H9 (cell line): ENCODE measurements around the gene SIRT7. TPM values are rescaled to one million over a fixed set of nuclear protein-coding genes. Genes with fewer than 3 reads are reported as not detected.

Experiments
- DNase-seq: peaks from one replicate; pipeline ENCODE4 v3.0.0-alpha.2; 2017
- H2AFZ ChIP-seq: one replicate; pipeline ENCODE4 v1.6.1; 2013; ENCODE audit warnings: mild to moderate bottlenecking, low read length, control low read depth, moderate library complexity
- H2AK5ac ChIP-seq: 2 replicates; pipeline ENCODE4 v1.6.1; 2013; ENCODE audit warnings: low read length, control low read depth, mixed read lengths; ENCODE audit not compliant: insufficient read length
- H2BK120ac ChIP-seq: one replicate; pipeline ENCODE4 v1.6.1; 2013; ENCODE audit warnings: low read depth, mild to moderate bottlenecking, low read length, control low read depth, inconsistent platforms; ENCODE audit not compliant: poor library complexity, severe bottlenecking
- H2BK12ac ChIP-seq: 2 replicates; pipeline ENCODE4 v1.6.1; 2013; ENCODE audit warnings: low read length, control low read depth, mixed read lengths, low read depth; ENCODE audit not compliant: insufficient read length
- H2BK15ac ChIP-seq: 2 replicates; pipeline ENCODE4 v1.6.1; 2013; ENCODE audit warnings: low read depth, low read length, control low read depth
- H2BK20ac ChIP-seq: one replicate; pipeline ENCODE4 v1.6.1; 2013; ENCODE audit warnings: low read depth, mild to moderate bottlenecking, low read length, control low read depth, inconsistent platforms; ENCODE audit not compliant: poor library complexity, severe bottlenecking
- H2BK5ac ChIP-seq: 2 replicates; pipeline ENCODE4 v1.6.1; 2013; ENCODE audit warnings: low read length, control low read depth, mixed read lengths; ENCODE audit not compliant: insufficient read length
- H3K14ac ChIP-seq: 2 replicates; pipeline ENCODE4 v1.6.1; 2013; ENCODE audit warnings: low read length, control low read depth; ENCODE audit not compliant: insufficient read depth
- H3K18ac ChIP-seq: 2 replicates; pipeline ENCODE4 v1.6.1; 2013; ENCODE audit warnings: low read depth, mild to moderate bottlenecking, mixed read lengths, low read length, control low read depth; ENCODE audit not compliant: insufficient read length
- H3K23ac ChIP-seq: 2 replicates; pipeline ENCODE4 v1.6.1; 2013; ENCODE audit warnings: low read length, control low read depth, mixed read lengths, low read depth; ENCODE audit not compliant: insufficient read length
- H3K23me2 ChIP-seq: 2 replicates; pipeline ENCODE4 v1.6.1; 2013; ENCODE audit warnings: low read depth, mild to moderate bottlenecking, mixed read lengths, low read length, control low read depth; ENCODE audit not compliant: insufficient read length, poor library complexity, severe bottlenecking
- H3K27ac ChIP-seq: 2 replicates; pipeline ENCODE4 v1.5.1; 2013; ENCODE audit warnings: low read length, control low read depth, mixed read lengths, low read depth; ENCODE audit not compliant: insufficient read length
- H3K27me3 ChIP-seq: 2 replicates; pipeline ENCODE4 v1.6.1; 2013; ENCODE audit warnings: low read length, control low read depth, inconsistent platforms; ENCODE audit not compliant: insufficient read depth
- H3K4ac ChIP-seq: 2 replicates; pipeline ENCODE4 v1.6.1; 2013; ENCODE audit warnings: low read depth, mild to moderate bottlenecking, control low read depth, inconsistent platforms, low read length, moderate library complexity
- H3K4me1 ChIP-seq: 2 replicates; pipeline ENCODE4 v1.6.1; 2013; ENCODE audit warnings: low read length, control low read depth, inconsistent platforms; ENCODE audit not compliant: insufficient read depth
- H3K4me2 ChIP-seq: 2 replicates; pipeline ENCODE4 v1.6.1; 2013; ENCODE audit warnings: low read length, control low read depth, mixed read lengths; ENCODE audit not compliant: insufficient read length, insufficient read depth
- H3K56ac ChIP-seq: 2 replicates; pipeline ENCODE4 v1.6.1; 2013; ENCODE audit warnings: low read depth, mild to moderate bottlenecking, mixed read lengths, low read length, control low read depth; ENCODE audit not compliant: insufficient read length
- H3K79me1 ChIP-seq: 2 replicates; pipeline ENCODE4 v1.6.1; 2013; ENCODE audit warnings: low read depth, mild to moderate bottlenecking, moderate library complexity, low read length, control low read depth, inconsistent platforms; ENCODE audit not compliant: insufficient read depth, poor library complexity, severe bottlenecking
- H3K79me2 ChIP-seq: 2 replicates; pipeline ENCODE4 v1.6.1; 2013; ENCODE audit warnings: low read length, control low read depth, inconsistent platforms; ENCODE audit not compliant: insufficient read depth
- H3K9ac ChIP-seq: 2 replicates; pipeline ENCODE4 v1.6.1; 2013; ENCODE audit warnings: low read length, control low read depth, mixed read lengths; ENCODE audit not compliant: insufficient read length; ENCODE audit errors: extremely low read depth
- H3K9me3 ChIP-seq: one replicate; pipeline ENCODE4 v1.6.1; 2013; ENCODE audit warnings: low read depth, low read length, inconsistent platforms; ENCODE audit not compliant: control insufficient read depth
- H3T11ph ChIP-seq: one replicate; pipeline ENCODE4 v1.6.1; 2013; ENCODE audit warnings: mild to moderate bottlenecking, low read length, control low read depth, inconsistent platforms
- H4K20me1 ChIP-seq: one replicate; pipeline ENCODE4 v1.6.1; 2013; ENCODE audit not compliant: control insufficient read depth, insufficient read length, insufficient read depth
- H4K5ac ChIP-seq: 2 replicates; pipeline ENCODE4 v1.6.1; 2013; ENCODE audit warnings: low read depth, mild to moderate bottlenecking, mixed read lengths, low read length, control low read depth; ENCODE audit not compliant: insufficient read length
- H4K8ac ChIP-seq: replicated peaks from 2 replicates; pipeline ENCODE4 v1.6.1; 2013; ENCODE audit warnings: low read length, control low read depth, mixed read lengths, low read depth; ENCODE audit not compliant: insufficient read length
- H4K91ac ChIP-seq: 2 replicates; pipeline ENCODE4 v1.6.1; 2013; ENCODE audit warnings: low read depth, mild to moderate bottlenecking, moderate library complexity, mixed read lengths, low read length, control low read depth; ENCODE audit not compliant: insufficient read length
- H3K27ac Mint-ChIP-seq, 3 experiments: 2 replicates in 2 of 3; 3 replicates in 1 of 3; pipeline ENCODE4 v1.8.0; 2020 to 2021; ENCODE audit warnings: mixed read lengths in 3 of 3, mild to moderate bottlenecking in 1 of 3, moderate library complexity in 1 of 3
- H3K27me3 Mint-ChIP-seq: 2 replicates; pipeline ENCODE4 v1.8.0; 2021; ENCODE audit warnings: low read depth, mild to moderate bottlenecking, moderate library complexity, mixed read lengths
- H3K36me3 Mint-ChIP-seq, 3 experiments: 2 replicates in 2 of 3; 3 replicates in 1 of 3; pipeline ENCODE4 v1.8.0; 2020 to 2021; ENCODE audit warnings: low read depth in 3 of 3, mixed read lengths in 3 of 3; ENCODE audit not compliant: insufficient read depth in 1 of 3
- H3K4me1 Mint-ChIP-seq, 2 experiments: 2 replicates each; pipeline ENCODE4 v1.8.0; 2020; ENCODE audit warnings: mixed read lengths in 2 of 2
- H3K4me3 Mint-ChIP-seq, 2 experiments: 2 replicates in 1 of 2; 3 replicates in 1 of 2; pipeline ENCODE4 v1.8.0; 2020 to 2021; ENCODE audit warnings: mild to moderate bottlenecking in 2 of 2, mixed read lengths in 2 of 2, moderate library complexity in 1 of 2
- H3K9me3 Mint-ChIP-seq, 2 experiments: 2 replicates in 1 of 2; 3 replicates in 1 of 2; pipeline ENCODE4 v1.8.0; 2020; ENCODE audit warnings: mild to moderate bottlenecking in 2 of 2, mixed read lengths in 2 of 2, moderate library complexity in 1 of 2
- CTCF ChIP-seq: fragments of 200-600 bp; sonication (generic); conservative IDR thresholded peaks from 3 replicates; pipeline ENCODE4 v1.8.0; 2021; ENCODE audit warnings: antibody characterized with exemption, mild to moderate bottlenecking
- WGBS: extraction: QIAGEN DNeasy Blood & Tissue Kit; methylation state at CpG from one replicate; pipeline ENCODE4 v1.1.7; 2013; ENCODE audit warnings: missing lambda C conversion rate, low lambda C conversion rate, mixed read lengths; ENCODE audit not compliant: insufficient read length; ENCODE audit errors: extremely low coverage; 5-methylcytosine and 5-hydroxymethylcytosine counted together
- total RNA-seq: library from RNA; stranded (reverse); gene quantifications from 2 replicates; pipeline ENCODE4 v1.2.1, GENCODE V29; 2021

Gene SIRT7
- total RNA-seq, 1 experiment from 2014 or later = 29.7 TPM

- Histone ChIP-seq H3K23ac (no peak overlapping the region), H3K27ac (no peak overlapping the region), H3K4me1 (no peaks in the 10 kb centered on the region), H3K27me3 (no peaks in the 10 kb centered on the region), H4K5ac (no peak overlapping the region), H3T11ph (no peak overlapping the region), H3K14ac (no peak overlapping the region), H2BK120ac (no peak overlapping the region), H4K8ac (no peak overlapping the region), H2BK12ac (no peak overlapping the region), H2BK5ac (no peak overlapping the region), H3K4ac (no peak overlapping the region), H3K9me3 (no peaks in the 10 kb centered on the region), H3K79me2 (no peaks in the 10 kb centered on the region), H2AFZ (no peak overlapping the region), H3K56ac (no peak overlapping the region), H3K23me2 (no peaks in the 10 kb centered on the region), H4K91ac (no peak overlapping the region), H3K4me2 (no peak overlapping the region), H2BK20ac (no peak overlapping the region), H3K79me1 (no peaks in the 10 kb centered on the region), H2AK5ac (no peak overlapping the region), H4K20me1 (no peaks in the 10 kb centered on the region), H3K18ac (no peak overlapping the region), H3K9ac (no peak overlapping the region), H2BK15ac (no peak overlapping the region)
- H3K27me3 Mint-ChIP-seq = no peaks in the 10 kb centered on the region
- peaks cover 16 to 53% (median 48%) of the 10 kb centered on the region in 3 experiments for H3K36me3 Mint-ChIP-seq
- H3K27ac Mint-ChIP-seq = no peak overlapping the region; a peak in 1 of 7 replicates
- H3K4me3 Mint-ChIP-seq = no peak overlapping the region; a peak in 1 of 5 replicates
- DNase-seq = no peak
- H3K4me1 Mint-ChIP-seq = no peaks in the 10 kb centered on the region
- no CpG with 5 or more reads among the region's 5 CpGs for WGBS
- no peaks in the 10 kb centered on the region; a peak in 1 of 5 replicates for H3K9me3 Mint-ChIP-seq
- no peak for TF ChIP-seq CTCF
Measured at GRCh38 chr17:81879121-81879520, 38.9 kb downstream of the SIRT7 start.
